ENCODE results near the gene KNL1.

The KNL1 gene

GRCh38 chr15:40688932-40689799, 95.1 kb downstream of the KNL1 start:
- H3K9ac ChIP-seq (ENCODE audit: low read depth, low read length) = no peak overlapping the region
- peaks cover 10% of the 10 kb centered on the region for H3K4me1 ChIP-seq (ENCODE audit: insufficient read depth, low read length)
- DNase-seq (no peak), ATAC-seq (ENCODE audit: insufficient read depth, low read depth) (no peak)
- H2AFZ ChIP-seq (ENCODE audit: low read depth, low read length) = no peak overlapping the region
- no peak overlapping the region for H3K4me3 ChIP-seq (ENCODE audit: low read depth in 1 of 2, low read length in 2 of 2)
- H3K9me3 ChIP-seq (ENCODE audit: insufficient read depth, low read length, severe bottlenecking) = no peaks in the 10 kb centered on the region
- no peak overlapping the region for H3K27ac ChIP-seq (ENCODE audit: low read length)
- H4K20me1 ChIP-seq (ENCODE audit: insufficient read depth, low read length) = no peaks in the 10 kb centered on the region
- no peaks in the 10 kb centered on the region for H3K27me3 ChIP-seq (ENCODE audit: insufficient read depth, low read length, poor library complexity)
- no peaks in the 10 kb centered on the region for H3K36me3 ChIP-seq (ENCODE audit: insufficient read depth, low read length)
- H3K4me2 ChIP-seq (ENCODE audit: insufficient read depth, low read length) = no peak overlapping the region
- peaks cover 8% of the 10 kb centered on the region for H3K79me2 ChIP-seq (ENCODE audit: insufficient read depth, low read length)
- TF ChIP-seq CTCF (IDR thresholded peaks at IDR 0.05; ENCODE audit: borderline replicate concordance, extremely low read depth, low read length, poor library complexity, severe bottlenecking) (no peak), EZH2 (IDR thresholded peaks at IDR 0.05; ENCODE audit: borderline replicate concordance, low read depth, low read length, severe bottlenecking) (no peak)

GRCh38 chr15:40691737-40692136, 97.7 kb downstream of the KNL1 start:
- no peak for TF ChIP-seq CTCF (IDR thresholded peaks at IDR 0.05; ENCODE audit: borderline replicate concordance, extremely low read depth, low read length, poor library complexity, severe bottlenecking)
- TF ChIP-seq EZH2 (IDR thresholded peaks at IDR 0.05; ENCODE audit: borderline replicate concordance, low read depth, low read length, severe bottlenecking) = no peak
- DNase-seq = no peak

GRCh38 chr15:40693904-40694687, 100.0 kb downstream of the KNL1 start:
- DNase-seq = peak; percentile 35
- Histone ChIP-seq H3K4me3 (ENCODE audit: low read depth in 1 of 2, low read length in 2 of 2) (peak overlapping the region; percentile 28 to 66; a peak in 3 of 4 replicates), H3K36me3 (ENCODE audit: insufficient read depth, low read length) (peaks cover 21% of the 10 kb centered on the region), H3K9me3 (ENCODE audit: insufficient read depth, low read length, severe bottlenecking) (no peaks in the 10 kb centered on the region), H2AFZ (ENCODE audit: low read depth, low read length) (peak overlapping the region; percentile 64), H3K27me3 (ENCODE audit: insufficient read depth, low read length, poor library complexity) (no peaks in the 10 kb centered on the region), H3K4me1 (ENCODE audit: insufficient read depth, low read length) (peaks cover 33% of the 10 kb centered on the region), H3K4me2 (ENCODE audit: insufficient read depth, low read length) (peak overlapping the region; percentile 78), H3K79me2 (ENCODE audit: insufficient read depth, low read length) (peaks cover 51% of the 10 kb centered on the region), H3K9ac (ENCODE audit: low read depth, low read length) (peak overlapping the region; percentile 73), H4K20me1 (ENCODE audit: insufficient read depth, low read length) (peaks cover 17% of the 10 kb centered on the region; the same call in 1 of the 2 replicates), H3K27ac (ENCODE audit: low read length) (peak overlapping the region; percentile 93)
- no peak for ATAC-seq (ENCODE audit: insufficient read depth, low read depth)
- no peak for TF ChIP-seq CTCF (IDR thresholded peaks at IDR 0.05; ENCODE audit: borderline replicate concordance, extremely low read depth, low read length, poor library complexity, severe bottlenecking)
- TF ChIP-seq EZH2 (IDR thresholded peaks at IDR 0.05; ENCODE audit: borderline replicate concordance, low read depth, low read length, severe bottlenecking) = no peak

More at GRCh38 chr15:40691737-40692136, 97.7 kb downstream of the KNL1 start:
- Histone ChIP-seq H3K27me3 (ENCODE audit: insufficient read depth, low read length, poor library complexity) (no peaks in the 10 kb centered on the region), H3K9ac (ENCODE audit: low read depth, low read length) (no peak overlapping the region), H3K27ac (ENCODE audit: low read length) (no peak overlapping the region), H3K79me2 (ENCODE audit: insufficient read depth, low read length) (peaks cover 28% of the 10 kb centered on the region), H3K9me3 (ENCODE audit: insufficient read depth, low read length, severe bottlenecking) (no peaks in the 10 kb centered on the region), H3K4me3 (ENCODE audit: low read depth in 1 of 2, low read length in 2 of 2) (no peak overlapping the region), H3K4me1 (ENCODE audit: insufficient read depth, low read length) (peaks cover 18% of the 10 kb centered on the region), H3K36me3 (ENCODE audit: insufficient read depth, low read length) (0 out of 2 replicates have a peak, but pooled peaks cover 5% of the 10 kb centered on the region), H4K20me1 (ENCODE audit: insufficient read depth, low read length) (peaks cover 6% of the 10 kb centered on the region; the same call in 1 of the 2 replicates), H2AFZ (ENCODE audit: low read depth, low read length) (no peak overlapping the region), H3K4me2 (ENCODE audit: insufficient read depth, low read length) (no peak overlapping the region)
- no peak for ATAC-seq (ENCODE audit: insufficient read depth, low read depth)

All from DND-41 (cell line).